IPS DF 6.9 (cell line): Measurements from ENCODE around the gene ACAP3.

Experiments
- DNase-seq: peaks from one replicate; pipeline ENCODE4 v3.0.0-alpha.2; 2013; ENCODE audit warnings: low read depth, low spot score
- H3K27ac ChIP-seq: one replicate; pipeline ENCODE4 v1.5.1; 2013; ENCODE audit warnings: low read length, control low read depth
- H3K27me3 ChIP-seq: 2 replicates; pipeline ENCODE4 v1.6.1; 2013; ENCODE audit warnings: mild to moderate bottlenecking, low read length; ENCODE audit not compliant: control insufficient read depth, insufficient read depth
- H3K36me3 ChIP-seq: 2 replicates; pipeline ENCODE4 v1.6.1; 2013; ENCODE audit warnings: low read length; ENCODE audit not compliant: control insufficient read depth, insufficient read depth
- H3K4me1 ChIP-seq: 2 replicates; pipeline ENCODE4 v1.6.1; 2013; ENCODE audit warnings: low read length; ENCODE audit not compliant: control insufficient read depth, insufficient read depth
- H3K4me3 ChIP-seq: 2 replicates; pipeline ENCODE4 v1.5.1; 2013; ENCODE audit warnings: mild to moderate bottlenecking, low read length
- H3K9me3 ChIP-seq: 2 replicates; pipeline ENCODE4 v1.6.1; 2013; ENCODE audit warnings: low read length, inconsistent platforms; ENCODE audit not compliant: control insufficient read depth, insufficient read depth
- WGBS: extraction: QIAGEN DNeasy Blood & Tissue Kit; methylation state at CpG from one replicate; pipeline ENCODE4 v1.1.7; 2013; ENCODE audit warnings: mixed read lengths, missing lambda C conversion rate; ENCODE audit not compliant: insufficient read length, insufficient coverage; 5-methylcytosine and 5-hydroxymethylcytosine counted together

ACAP3 gene

GRCh38 chr1:1273512-1274298 lies 34.0 kb downstream of the ACAP3 start, which contains the start of gene UBE2J2:
UBE2J2 (minus strand) TSS chr1:1273854; CDS start chr1:1267992, 5,862 bp downstream.
- peak within 1 kb of the TSS; percentile 90 for H3K4me3 ChIP-seq
- DNase-seq, result no peak
- no peaks in the 10 kb centered on the region; the same call in 1 of the 2 replicates for H3K36me3 ChIP-seq
- no peaks in the 10 kb centered on the region for H3K9me3 ChIP-seq
- peaks cover 7% of the 10 kb centered on the region; the same call in 1 of the 2 replicates for H3K4me1 ChIP-seq
- no peak within 1 kb of the TSS for H3K27ac ChIP-seq
- WGBS, result no CpG with 5 or more reads among the region's 105 CpGs
- no peaks in the 10 kb centered on the region for H3K27me3 ChIP-seq

- H3K27ac ChIP-seq, result no peak overlapping the region
- no peaks in the 10 kb centered on the region for H3K9me3 ChIP-seq
- H3K36me3 ChIP-seq, result no peaks in the 10 kb centered on the region; the same call in 1 of the 2 replicates
- peak overlapping the region; percentile 90 for H3K4me3 ChIP-seq
- no peaks in the 10 kb centered on the region for H3K27me3 ChIP-seq
- no CpG with 5 or more reads among the region's 31 CpGs for WGBS
- no peak for DNase-seq
- peaks cover 7% of the 10 kb centered on the region; the same call in 1 of the 2 replicates for H3K4me1 ChIP-seq
Observed at GRCh38 chr1:1273209-1273511, 34.6 kb downstream of the ACAP3 start.

DNA sequence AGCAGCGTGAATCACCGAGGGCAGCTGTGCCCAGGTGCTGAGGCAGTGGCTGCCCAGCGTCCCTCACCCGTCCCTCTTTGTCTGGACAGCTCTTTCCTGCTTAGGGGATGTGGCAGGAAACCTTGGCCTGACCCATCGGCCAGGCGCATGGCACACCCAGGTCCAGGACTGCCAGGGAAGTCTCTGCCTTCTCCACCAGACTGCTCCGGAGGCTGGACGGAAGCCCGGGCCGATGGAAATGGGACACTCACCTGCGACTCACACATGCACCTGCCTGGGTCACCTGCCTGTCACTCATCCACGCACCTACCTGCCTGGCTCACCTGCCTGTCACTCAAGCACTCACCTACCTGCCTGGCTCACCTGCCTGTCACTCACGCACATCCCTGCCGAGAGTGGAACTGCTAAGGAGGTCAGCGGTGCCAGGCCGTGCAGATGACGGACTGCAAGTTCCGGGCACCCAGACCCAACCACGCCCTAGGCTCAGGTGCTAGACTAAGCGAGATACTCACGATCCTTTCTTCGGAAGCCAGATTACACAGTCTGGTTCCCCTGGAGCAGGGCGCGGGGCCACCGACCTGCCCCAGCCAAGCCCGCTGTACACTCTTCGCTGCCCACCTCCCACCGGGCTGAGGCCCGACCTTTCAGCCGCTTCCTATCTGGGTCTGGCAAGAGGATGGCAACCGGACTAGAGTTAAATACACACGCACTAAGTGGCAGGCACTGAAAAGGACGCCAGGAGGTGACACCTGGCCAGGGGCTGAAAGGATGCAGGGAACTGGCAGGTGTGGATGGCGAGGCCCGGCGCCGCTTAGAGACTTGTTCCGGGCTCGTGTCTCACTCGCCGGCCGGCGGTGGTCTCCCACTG lies 35.2 kb downstream of the ACAP3 start:
- WGBS, result no CpG with 5 or more reads among the region's 43 CpGs

DNA sequence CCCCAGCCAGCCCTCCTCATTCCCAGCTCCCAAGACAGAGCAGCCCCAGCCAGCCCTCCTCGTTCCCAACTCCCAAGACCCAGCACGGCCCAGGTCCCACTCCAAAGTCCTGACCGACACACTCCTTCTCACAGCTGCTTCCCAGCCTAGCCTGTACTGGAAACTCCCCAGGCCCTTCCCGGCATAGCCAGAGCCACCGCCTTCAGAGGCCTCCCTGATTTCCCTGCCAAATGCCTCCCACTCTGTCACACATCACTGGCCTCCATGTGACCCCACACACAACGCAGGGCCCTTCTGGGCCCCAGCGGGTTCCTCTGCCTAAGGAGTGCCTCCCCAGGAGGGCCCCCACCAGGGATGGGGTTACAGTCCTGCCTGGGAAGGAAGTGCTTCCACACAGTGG lies 36.9 kb downstream of the ACAP3 start:
- Histone ChIP-seq H3K27ac (no peak overlapping the region), H3K9me3 (no peaks in the 10 kb centered on the region), H3K4me1 (peaks cover 7% of the 10 kb centered on the region; the same call in 1 of the 2 replicates), H3K27me3 (no peaks in the 10 kb centered on the region), H3K36me3 (peaks cover 8% of the 10 kb centered on the region), H3K4me3 (no peak overlapping the region)
- DNase-seq, result no peak
- WGBS, result no CpG with 5 or more reads among the region's 7 CpGs

More for the DNA sequence above, 35.2 kb downstream of the ACAP3 start:
- no peak overlapping the region for H3K27ac ChIP-seq
- peaks cover 7% of the 10 kb centered on the region; the same call in 1 of the 2 replicates for H3K4me1 ChIP-seq
- H3K9me3 ChIP-seq, result no peaks in the 10 kb centered on the region
- peak overlapping the region; percentile 90; the same call in 1 of the 2 replicates for H3K4me3 ChIP-seq
- H3K27me3 ChIP-seq, result no peaks in the 10 kb centered on the region
- no peak for DNase-seq
- peaks cover 3% of the 10 kb centered on the region for H3K36me3 ChIP-seq

GRCh38 chr1:1268284-1268682 lies 39.4 kb downstream of the ACAP3 start:
- no peaks in the 10 kb centered on the region for H3K9me3 ChIP-seq
- peaks cover 19% of the 10 kb centered on the region for H3K36me3 ChIP-seq
- no peaks in the 10 kb centered on the region for H3K27me3 ChIP-seq
- no peak overlapping the region for H3K27ac ChIP-seq
- no peak for DNase-seq
- no peak overlapping the region for H3K4me3 ChIP-seq
- peaks cover 5% of the 10 kb centered on the region; the same call in 1 of the 2 replicates for H3K4me1 ChIP-seq
- WGBS, result no CpG with 5 or more reads among the region's 13 CpGs

DNA sequence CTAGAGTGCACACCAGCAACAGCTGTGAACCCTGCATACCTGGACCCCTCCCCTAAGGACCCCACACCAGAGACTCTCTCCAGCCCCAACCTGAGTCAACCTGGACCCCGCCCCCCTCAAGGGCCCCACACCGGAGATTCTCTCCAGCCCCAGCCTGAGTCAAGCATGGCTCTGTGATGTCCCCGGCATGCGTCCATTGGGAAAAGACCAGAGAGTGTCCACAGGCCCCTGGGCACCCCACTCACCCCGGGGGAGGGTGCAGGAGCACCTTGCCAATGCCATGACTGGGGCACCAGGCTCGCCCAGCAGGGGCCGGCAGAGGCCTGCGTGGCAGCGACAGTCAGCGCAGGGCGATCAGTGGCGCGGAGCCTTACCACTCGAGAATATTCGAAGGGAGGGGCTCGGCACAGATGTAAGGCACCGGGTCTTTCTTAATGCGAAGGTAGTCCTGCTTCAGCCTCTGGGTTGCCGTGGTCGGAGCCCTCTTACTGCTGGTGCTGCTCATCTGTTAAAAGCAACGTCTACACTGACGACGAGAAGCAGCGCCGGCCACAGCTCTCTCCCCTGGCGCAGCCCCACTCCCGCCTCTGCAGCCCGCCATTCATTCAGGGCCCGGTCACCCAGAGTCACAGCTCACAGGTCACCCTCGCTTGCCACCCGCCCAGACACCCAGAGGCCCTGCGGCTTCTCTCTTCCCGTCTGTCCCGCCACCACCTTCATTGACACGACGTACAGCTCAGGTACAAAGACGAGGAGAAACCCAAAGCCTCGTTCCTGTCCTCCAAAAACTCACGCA lies 40.0 kb downstream of the ACAP3 start:
- H3K4me3 ChIP-seq, result no peak overlapping the region
- 0 out of 2 replicates have a peak, but pooled peaks cover 3% of the 10 kb centered on the region for H3K4me1 ChIP-seq
- H3K36me3 ChIP-seq, result peaks cover 23% of the 10 kb centered on the region
- no peak for DNase-seq
- no peak overlapping the region for H3K27ac ChIP-seq
- no peaks in the 10 kb centered on the region for H3K27me3 ChIP-seq
- no CpG with 5 or more reads among the region's 39 CpGs for WGBS
- no peaks in the 10 kb centered on the region for H3K9me3 ChIP-seq

DNA sequence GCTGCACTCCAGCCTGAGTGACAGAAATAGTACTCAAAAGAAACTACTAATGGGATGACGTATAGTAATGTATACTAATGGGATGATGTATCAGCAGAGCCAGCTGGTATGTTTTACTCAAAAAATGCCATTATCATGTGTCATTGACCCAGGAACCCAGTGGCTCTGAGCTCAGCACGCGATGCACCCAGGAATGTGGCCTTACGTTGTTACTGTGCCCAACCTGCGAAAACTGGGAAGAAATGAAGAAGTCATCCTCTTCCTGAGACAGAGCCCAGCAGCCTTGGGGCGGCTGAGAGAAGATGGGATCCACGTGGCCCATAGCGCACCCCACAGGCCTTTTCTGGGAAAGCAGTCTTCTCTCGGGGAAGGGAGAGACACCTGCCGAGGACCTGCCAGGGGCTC lies 42.9 kb downstream of the ACAP3 start:
- DNase-seq, result no peak

GRCh38 chr1:1264026-1264425 lies 43.7 kb downstream of the ACAP3 start:
- no CpG with 5 or more reads among the region's 9 CpGs for WGBS
- DNase-seq, result no peak
- Histone ChIP-seq H3K36me3 (peaks cover 40% of the 10 kb centered on the region), H3K27me3 (no peaks in the 10 kb centered on the region), H3K9me3 (no peaks in the 10 kb centered on the region), H3K4me3 (no peak overlapping the region), H3K27ac (no peak overlapping the region), H3K4me1 (peaks cover under 1% of the 10 kb centered on the region; the same call in 1 of the 2 replicates)

More for the DNA sequence above, 42.9 kb downstream of the ACAP3 start:
- H3K9me3 ChIP-seq, result no peaks in the 10 kb centered on the region
- H3K36me3 ChIP-seq, result peaks cover 36% of the 10 kb centered on the region
- H3K4me1 ChIP-seq, result no peaks in the 10 kb centered on the region
- no peak overlapping the region for H3K4me3 ChIP-seq
- no peak overlapping the region for H3K27ac ChIP-seq
- no CpG with 5 or more reads among the region's 10 CpGs for WGBS
- H3K27me3 ChIP-seq, result no peaks in the 10 kb centered on the region

GRCh38 chr1:1262758-1263157 lies 45.0 kb downstream of the ACAP3 start:
- WGBS, result no CpG with 5 or more reads among the region's 8 CpGs
- Histone ChIP-seq H3K9me3 (no peaks in the 10 kb centered on the region), H3K27ac (no peak overlapping the region), H3K4me3 (no peak overlapping the region), H3K4me1 (peaks cover 3% of the 10 kb centered on the region), H3K27me3 (no peaks in the 10 kb centered on the region), H3K36me3 (peaks cover 42% of the 10 kb centered on the region)
- DNase-seq, result no peak

- DNase-seq, result no peak
- H3K36me3 ChIP-seq, result peaks cover 38% of the 10 kb centered on the region
- no CpG with 5 or more reads among the region's 17 CpGs for WGBS
- no peaks in the 10 kb centered on the region for H3K9me3 ChIP-seq
- H3K4me1 ChIP-seq, result peaks cover 8% of the 10 kb centered on the region
- no peak overlapping the region for H3K27ac ChIP-seq
- H3K4me3 ChIP-seq, result no peak overlapping the region
- H3K27me3 ChIP-seq, result no peaks in the 10 kb centered on the region
Observed at GRCh38 chr1:1262071-1262470, 45.7 kb downstream of the ACAP3 start.
